ENCODE data around the gene CLASP1.

The CLASP1 gene

DNA sequence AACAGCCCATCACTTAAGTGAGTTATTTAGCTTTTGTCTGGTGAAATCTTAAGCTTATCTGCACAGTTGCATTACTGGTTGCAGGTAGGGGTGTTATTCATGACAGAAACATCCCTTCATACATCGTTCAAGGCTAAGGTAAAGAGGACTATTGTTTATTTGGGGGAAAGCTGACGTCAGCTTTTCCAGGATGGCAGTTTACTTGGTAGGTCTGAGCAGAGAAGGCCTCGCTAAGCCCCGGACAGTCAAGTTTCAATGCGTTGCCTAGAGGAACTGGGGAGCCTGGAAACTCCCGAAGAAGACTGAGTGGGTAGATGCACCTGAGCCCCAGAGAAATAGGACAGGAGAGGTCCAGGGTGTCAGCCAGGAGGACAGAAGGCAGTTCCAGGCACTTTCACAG lies 116.4 kb downstream of the CLASP1 start:
- Mint-ChIP-seq H3K36me3 (peaks cover 44% of the 10 kb centered on the region), H3K4me1 (peaks cover 52% of the 10 kb centered on the region), H3K4me3 (no peak overlapping the region), H3K27ac (peak overlapping the region; percentile 67), H3K9me3 (no peaks in the 10 kb centered on the region)
- no peak for ATAC-seq
- DNase-seq (ENCODE audit: low spot score in 2 of 2) = no peak

DNA sequence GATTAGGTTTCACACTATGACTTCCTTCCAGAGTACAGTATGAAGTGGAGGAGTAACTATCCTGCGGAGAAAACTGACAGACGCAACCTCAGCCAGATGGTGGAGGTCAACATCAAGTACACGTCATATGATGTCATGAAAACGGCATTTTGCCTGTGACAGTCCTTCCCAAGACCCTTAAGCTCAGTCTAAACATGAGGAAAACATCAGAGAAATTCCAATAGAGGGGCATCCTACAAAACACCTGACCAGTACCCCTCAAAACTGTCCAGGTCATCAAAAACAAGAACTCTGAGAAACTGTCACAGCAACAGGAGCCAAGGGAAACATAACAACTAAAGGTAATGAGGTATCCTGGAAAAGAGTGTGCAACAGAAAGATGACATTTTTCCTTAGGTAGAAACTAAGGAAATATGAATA lies 116.9 kb downstream of the CLASP1 start:
- DNase-seq (ENCODE audit: low spot score in 2 of 2) (no peak), ATAC-seq (no peak)
- H3K4me3 Mint-ChIP-seq = peak overlapping the region; percentile 88
- H3K4me1 Mint-ChIP-seq = peaks cover 52% of the 10 kb centered on the region
- H3K36me3 Mint-ChIP-seq = peaks cover 50% of the 10 kb centered on the region
- no peak overlapping the region for H3K27ac Mint-ChIP-seq
- H3K9me3 Mint-ChIP-seq = no peaks in the 10 kb centered on the region

DNA sequence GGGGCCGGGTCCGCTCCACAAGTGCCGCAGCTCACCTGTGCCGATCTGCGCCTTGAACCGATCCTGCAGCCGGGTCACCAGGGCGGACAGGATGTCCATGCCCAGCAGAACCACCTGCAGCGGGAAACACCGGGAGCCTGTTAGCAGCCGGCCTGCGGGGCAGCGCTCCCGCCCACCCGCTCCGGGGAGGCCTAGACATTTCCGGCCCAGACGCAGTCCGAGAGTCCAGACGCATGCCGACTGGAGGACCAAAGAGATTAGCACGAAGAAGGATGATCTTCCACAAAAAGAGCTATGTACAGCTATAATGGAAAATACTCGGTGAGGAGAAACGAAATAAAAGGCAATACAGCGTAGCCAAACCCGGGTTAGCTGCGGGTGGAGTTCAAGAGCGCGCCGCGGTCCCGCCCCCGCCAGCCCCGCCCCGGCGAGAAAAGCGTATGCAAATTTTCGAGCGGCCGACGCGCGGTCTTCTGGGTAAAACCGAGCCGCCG lies 119.0 kb downstream of the CLASP1 start:
- H3K4me1 Mint-ChIP-seq = peaks cover 54% of the 10 kb centered on the region
- peaks cover 66% of the 10 kb centered on the region for H3K36me3 Mint-ChIP-seq
- peak overlapping the region; percentile 100 for H3K27ac Mint-ChIP-seq
- no peaks in the 10 kb centered on the region for H3K9me3 Mint-ChIP-seq
- ATAC-seq (peak; percentile 75), DNase-seq (ENCODE audit: low spot score in 2 of 2) (peak; percentile 61 to 91)
- peak overlapping the region; percentile 88 for H3K4me3 Mint-ChIP-seq

DNA sequence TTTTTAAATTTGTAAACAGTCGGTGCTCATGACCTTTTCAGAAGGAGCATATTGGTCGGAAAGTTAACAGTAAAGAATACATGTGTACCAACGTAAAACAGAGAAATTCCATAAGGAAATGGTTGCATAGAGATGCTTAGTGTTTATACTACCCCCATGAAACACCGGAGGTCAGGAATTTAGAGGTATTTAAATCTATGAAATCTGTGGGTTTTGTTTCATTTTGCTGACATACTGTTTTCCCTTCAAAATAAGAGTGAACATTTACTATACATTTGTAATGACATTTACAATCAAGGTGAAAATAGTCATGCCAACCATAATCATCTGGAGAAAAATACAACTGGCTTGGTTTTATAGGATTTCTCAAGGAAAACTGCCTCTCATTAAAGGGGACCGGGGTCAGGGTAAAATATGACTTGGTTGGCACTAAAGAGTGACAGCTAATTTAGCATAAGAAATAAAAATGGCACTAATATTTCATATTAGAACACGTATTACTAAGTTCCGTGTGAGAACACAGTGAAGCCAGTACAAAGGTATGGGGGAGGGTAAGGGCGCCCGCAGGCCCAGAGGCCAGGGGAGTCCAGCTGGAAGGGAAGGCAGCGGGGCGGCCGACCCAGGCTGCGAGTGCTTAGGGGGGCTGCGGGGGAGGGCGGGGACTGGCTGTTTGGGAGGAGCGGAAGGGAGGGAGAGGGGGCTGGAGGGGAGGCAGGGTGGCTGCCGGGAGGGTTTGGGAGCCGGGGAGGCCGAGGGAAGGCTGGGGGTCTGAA lies 119.6 kb downstream of the CLASP1 start:
- ATAC-seq = peak; percentile 0
- Mint-ChIP-seq H3K4me1 (peaks cover 54% of the 10 kb centered on the region), H3K27ac (peak overlapping the region; percentile 100), H3K36me3 (peaks cover 70% of the 10 kb centered on the region), H3K4me3 (peak overlapping the region; percentile 88), H3K9me3 (no peaks in the 10 kb centered on the region)
- peak in 1 of 2 donors; percentile 6 for DNase-seq (ENCODE audit: low spot score in 2 of 2)

DNA sequence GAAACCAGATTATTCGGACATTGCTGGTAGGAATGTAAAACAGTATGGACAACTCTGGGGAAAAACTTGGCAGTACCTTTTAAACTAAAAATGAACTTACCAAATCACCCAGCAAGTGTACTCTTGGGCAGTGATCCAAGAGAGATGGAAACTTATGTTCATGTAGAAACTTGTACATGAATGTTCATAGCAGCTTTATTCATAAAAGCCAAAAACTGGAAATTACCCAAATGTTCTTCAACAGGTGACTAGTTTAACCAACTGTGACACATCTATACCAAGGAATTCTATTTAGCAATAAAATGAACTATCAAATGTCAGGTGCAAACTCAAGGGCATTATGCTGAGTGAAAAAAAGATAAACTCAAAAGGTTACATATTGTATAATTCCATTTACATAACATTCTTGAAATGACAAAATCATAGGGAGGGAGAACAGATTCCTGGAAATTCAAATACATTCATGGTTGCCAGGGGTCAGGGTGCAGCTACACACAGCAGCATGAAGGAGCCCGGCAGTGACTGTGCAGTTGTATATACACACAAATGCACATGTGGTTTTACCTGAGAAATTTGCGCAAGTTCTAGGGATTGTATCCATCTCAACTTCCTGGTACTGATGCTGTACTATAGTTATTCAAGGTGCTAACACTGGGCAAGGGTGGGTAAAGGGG lies 122.1 kb downstream of the CLASP1 start:
- Mint-ChIP-seq H3K4me1 (peaks cover 49% of the 10 kb centered on the region), H3K36me3 (peaks cover 94% of the 10 kb centered on the region), H3K9me3 (no peaks in the 10 kb centered on the region), H3K27ac (peak overlapping the region; percentile 82), H3K4me3 (peak overlapping the region; percentile 25)
- ATAC-seq (peak; percentile 19), DNase-seq (ENCODE audit: low spot score in 2 of 2) (no peak)

DNA sequence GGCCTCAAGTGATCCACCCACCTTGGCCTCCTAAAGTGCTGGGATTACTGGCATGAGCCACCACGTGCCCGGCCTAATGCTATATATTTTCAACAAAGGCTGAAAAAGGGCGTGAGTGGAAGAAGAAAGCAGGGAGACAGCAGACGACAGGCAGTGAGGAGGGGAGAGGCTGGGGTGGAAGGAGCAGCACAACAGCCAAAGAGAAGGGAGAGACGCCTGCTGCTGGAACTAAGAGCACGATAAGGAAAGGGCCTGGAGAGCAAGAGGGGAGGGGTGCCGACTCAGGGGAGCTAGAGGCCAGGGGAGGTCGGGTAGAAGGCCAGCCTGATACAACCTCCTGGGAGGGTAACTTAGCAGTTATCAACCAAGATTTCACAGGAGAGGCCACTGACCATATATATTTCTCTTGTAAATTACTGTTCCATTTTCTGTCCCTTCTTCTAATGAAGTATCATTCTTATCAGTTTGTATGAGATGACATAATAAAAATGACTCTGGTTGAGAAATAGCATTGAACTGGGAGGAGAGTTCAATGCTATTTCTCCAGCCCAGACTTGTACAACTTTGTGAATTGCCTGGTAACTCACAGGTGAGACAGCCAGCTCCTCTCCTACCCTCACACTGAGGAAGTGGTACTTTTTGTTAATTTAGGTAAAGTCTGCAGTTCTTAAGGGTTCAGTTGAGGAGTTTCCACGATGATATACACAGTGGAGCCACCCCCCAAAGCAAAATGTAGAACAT lies 124.4 kb downstream of the CLASP1 start:
- ATAC-seq (no peak), DNase-seq (ENCODE audit: low spot score in 2 of 2) (peak in 1 of 2 donors; percentile 43)
- Mint-ChIP-seq H3K4me3 (no peak overlapping the region), H3K36me3 (peaks cover 96% of the 10 kb centered on the region), H3K27ac (peak overlapping the region; percentile 20), H3K4me1 (peaks cover 37% of the 10 kb centered on the region), H3K9me3 (no peaks in the 10 kb centered on the region)

DNA sequence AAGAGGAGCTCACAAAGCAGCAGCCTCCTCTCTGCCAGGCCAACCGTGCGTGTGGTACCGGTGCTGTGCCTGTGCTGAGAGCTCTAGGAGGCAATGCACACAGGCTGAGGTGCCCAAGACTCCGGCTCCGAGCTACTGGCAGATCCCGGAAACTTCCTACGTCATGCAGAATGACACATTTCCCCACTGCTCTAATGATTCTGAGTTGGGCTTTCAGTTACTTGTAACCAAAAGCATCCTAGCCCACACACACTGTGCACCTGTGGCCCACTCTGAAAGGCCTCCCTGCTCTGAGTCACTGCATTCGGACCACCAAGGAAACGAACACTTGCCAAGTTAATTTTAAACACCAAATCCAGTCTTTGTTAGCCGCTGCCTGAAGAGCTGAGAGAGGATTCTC lies 127.9 kb downstream of the CLASP1 start:
- ATAC-seq (no peak), DNase-seq (ENCODE audit: low spot score in 2 of 2) (peak in 1 of 2 donors; percentile 38)
- Mint-ChIP-seq H3K36me3 (peaks cover 99% of the 10 kb centered on the region), H3K27ac (no peak overlapping the region), H3K4me1 (peaks cover 7% of the 10 kb centered on the region), H3K4me3 (no peak overlapping the region), H3K9me3 (no peaks in the 10 kb centered on the region)

DNA sequence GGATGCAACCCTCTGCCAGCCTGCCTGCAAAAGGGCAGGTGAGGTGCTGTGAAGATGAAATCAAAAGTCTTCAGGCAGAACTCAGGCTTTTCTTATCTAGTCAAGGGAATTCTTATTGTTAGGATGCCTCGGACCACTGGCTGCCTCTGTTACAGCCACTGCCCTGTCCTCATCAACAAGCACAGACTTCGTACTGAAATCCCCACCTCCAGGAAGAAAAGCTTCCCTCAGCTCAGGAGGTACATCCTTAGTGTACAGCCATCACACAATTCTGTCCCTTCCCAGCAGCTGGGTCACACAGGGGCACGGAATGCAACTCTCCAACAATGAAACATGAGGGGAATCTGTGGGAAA lies 128.6 kb downstream of the CLASP1 start:
- H3K4me3 Mint-ChIP-seq = no peak overlapping the region
- H3K36me3 Mint-ChIP-seq = peaks cover 99% of the 10 kb centered on the region
- ATAC-seq (no peak), DNase-seq (ENCODE audit: low spot score in 2 of 2) (peak in 1 of 2 donors; percentile 15)
- no peak overlapping the region for H3K27ac Mint-ChIP-seq
- H3K9me3 Mint-ChIP-seq = no peaks in the 10 kb centered on the region
- peaks cover under 1% of the 10 kb centered on the region for H3K4me1 Mint-ChIP-seq

DNA sequence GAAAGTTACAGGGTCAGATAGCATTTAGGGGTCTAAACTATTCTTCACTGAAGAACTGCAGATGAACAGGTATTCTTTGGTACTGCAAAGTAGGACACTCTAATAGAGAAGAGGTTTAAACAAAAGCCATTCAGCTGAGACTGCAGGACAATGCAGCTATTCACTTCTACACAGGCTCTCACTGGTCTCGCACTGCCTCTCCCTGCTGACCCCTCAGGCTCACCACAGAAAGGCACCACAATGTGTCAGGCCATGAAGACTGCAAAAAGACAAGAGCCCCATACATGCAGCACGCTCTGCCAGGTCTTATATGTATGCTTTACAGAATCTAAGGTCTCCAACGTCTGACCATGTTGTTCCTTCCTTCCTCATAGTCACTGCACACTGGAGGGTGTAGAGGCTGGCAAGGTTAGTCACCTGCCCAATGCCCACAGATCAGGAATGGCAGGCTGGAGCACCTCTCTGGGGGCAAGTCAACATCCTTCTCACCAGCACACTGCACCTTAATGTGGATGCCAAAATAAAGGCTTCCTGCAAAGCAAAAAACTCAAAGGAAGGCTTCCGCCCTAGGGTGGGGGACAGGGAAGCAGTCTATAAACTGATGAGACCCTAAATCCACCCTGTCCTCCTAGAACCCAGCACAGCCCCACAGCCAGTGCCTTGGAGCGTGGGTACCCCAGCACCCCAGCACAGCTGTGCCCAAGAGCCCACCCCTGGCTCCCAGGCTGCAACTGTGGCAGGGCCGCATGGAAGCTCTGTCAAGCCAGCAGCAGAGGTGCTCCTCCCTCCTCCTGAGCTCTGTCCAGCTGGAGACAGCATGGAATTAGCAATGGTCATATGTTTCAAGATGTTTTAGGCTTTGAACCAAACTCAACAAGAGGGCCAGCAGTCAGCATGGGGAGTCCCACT lies 129.3 kb downstream of the CLASP1 start:
- Mint-ChIP-seq H3K27ac (no peak overlapping the region), H3K9me3 (no peaks in the 10 kb centered on the region), H3K4me3 (no peak overlapping the region), H3K36me3 (peaks cover 99% of the 10 kb centered on the region), H3K4me1 (no peaks in the 10 kb centered on the region)
- DNase-seq (ENCODE audit: low spot score in 2 of 2) (peak in 1 of 2 donors; percentile 42), ATAC-seq (peak; percentile 24)

DNA sequence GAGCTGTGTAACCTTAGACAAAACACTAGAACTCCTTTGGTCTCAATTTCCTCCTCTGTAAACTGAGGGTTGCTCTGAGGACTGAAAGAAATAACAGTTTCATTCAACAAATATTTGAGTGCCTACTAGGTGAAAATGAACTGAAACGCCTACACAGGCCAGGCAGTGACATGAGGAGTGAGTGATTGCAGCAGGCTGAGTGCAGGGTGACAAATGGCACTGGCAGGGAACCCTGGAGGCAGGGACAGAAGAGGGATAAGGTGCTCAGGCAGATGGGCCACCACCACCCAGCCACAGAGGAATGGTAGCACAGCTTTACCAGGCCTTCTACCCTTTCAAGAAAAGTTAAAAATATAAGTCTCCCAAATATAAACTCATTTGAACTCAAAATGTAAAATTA lies 130.1 kb downstream of the CLASP1 start:
- Mint-ChIP-seq H3K27ac (peak overlapping the region; percentile 77), H3K36me3 (peaks cover 99% of the 10 kb centered on the region), H3K4me1 (peaks cover 7% of the 10 kb centered on the region), H3K9me3 (no peaks in the 10 kb centered on the region), H3K4me3 (no peak overlapping the region)
- no peak for ATAC-seq
- DNase-seq (ENCODE audit: low spot score in 2 of 2) = peak in 1 of 2 donors; percentile 34

DNA sequence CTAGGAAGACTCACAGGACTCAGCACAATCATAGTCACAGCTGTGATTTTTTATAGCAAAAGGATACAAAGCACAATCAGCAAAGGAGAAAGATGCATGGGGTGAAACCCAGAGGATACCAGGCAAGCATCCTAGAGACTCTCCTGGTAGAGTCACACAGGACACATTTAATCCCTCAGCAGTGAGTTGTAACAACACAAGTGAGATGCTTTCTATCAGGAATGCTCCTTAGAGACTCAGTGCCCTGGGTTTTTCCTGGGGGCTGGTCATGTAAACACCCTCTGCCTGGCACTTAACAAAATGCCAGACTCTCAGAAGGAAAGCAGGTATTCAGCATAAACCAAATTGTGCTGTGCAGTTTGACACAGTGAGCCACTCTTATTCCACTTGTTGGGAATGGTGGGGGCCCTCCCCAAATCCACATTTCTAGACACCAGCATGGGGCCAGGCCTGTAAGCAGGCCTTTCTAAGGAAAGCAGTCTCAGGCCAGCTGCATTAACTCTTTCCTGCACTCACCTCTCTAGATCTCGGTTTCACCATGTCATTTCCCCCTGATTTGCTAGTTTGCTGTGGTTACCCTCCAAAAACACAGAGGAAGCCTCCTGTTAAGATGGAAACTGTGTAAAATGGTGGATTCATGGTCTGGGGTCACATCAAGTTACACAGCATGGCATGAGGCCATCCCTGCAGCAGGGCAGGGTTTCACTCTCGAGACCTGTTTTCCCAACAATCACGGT lies 135.5 kb downstream of the CLASP1 start:
- no peak overlapping the region for H3K4me3 Mint-ChIP-seq
- ATAC-seq (no peak), DNase-seq (ENCODE audit: low spot score in 2 of 2) (peak in 1 of 2 donors; percentile 46)
- no peaks in the 10 kb centered on the region for H3K9me3 Mint-ChIP-seq
- peak overlapping the region; percentile 76 for H3K27ac Mint-ChIP-seq
- H3K36me3 Mint-ChIP-seq = peaks cover 97% of the 10 kb centered on the region
- peaks cover 16% of the 10 kb centered on the region for H3K4me1 Mint-ChIP-seq

DNA sequence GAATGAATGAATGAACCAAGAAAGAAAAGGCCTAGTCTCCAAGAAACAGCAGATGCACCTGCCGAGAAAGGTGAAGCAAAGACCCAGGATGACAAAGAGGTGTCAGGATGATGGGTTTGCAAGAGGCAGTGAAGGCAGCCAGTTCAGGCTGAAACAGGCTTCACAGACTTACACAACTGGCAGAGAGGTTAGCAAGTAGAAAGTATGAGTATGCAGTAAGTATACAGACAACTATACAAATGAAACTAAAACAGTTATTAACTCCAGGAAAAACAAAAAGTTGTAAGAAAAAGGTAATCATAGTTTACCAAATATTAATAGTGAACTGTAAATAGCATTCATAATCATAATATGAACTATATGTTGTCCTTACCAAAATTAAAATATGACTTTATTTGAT lies 138.4 kb downstream of the CLASP1 start:
- Mint-ChIP-seq H3K36me3 (peaks cover 87% of the 10 kb centered on the region), H3K27ac (no peak overlapping the region)

DNA sequence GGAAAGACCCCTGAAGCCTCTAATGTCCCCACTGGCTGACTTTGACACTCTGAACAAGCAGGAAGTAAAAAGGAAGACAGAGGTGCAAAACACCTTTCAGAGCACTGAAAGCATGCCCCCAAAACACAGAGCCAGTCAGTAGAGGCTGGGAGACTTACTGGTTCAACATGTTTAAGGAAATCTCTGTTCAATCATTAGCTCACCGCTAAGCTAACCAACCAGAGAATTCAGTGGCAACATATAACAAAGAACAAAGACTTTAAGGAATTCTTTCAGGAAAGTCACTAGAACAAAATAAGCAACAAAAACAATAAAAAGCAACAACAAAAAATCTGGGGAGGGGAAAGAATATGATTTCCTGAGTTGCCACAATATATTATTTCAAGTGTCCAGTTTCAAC lies 142.6 kb downstream of the CLASP1 start:
- Mint-ChIP-seq H3K27ac (no peak overlapping the region), H3K4me1 (peaks cover 41% of the 10 kb centered on the region)
- DNase-seq (ENCODE audit: low spot score in 2 of 2) = peak in 1 of 2 donors; percentile 28

More for the DNA sequence above, 138.4 kb downstream of the CLASP1 start:
- ATAC-seq = no peak
- Mint-ChIP-seq H3K4me3 (no peak overlapping the region), H3K4me1 (peaks cover 29% of the 10 kb centered on the region), H3K9me3 (no peaks in the 10 kb centered on the region)
- no peak for DNase-seq (ENCODE audit: low spot score in 2 of 2)

DNA sequence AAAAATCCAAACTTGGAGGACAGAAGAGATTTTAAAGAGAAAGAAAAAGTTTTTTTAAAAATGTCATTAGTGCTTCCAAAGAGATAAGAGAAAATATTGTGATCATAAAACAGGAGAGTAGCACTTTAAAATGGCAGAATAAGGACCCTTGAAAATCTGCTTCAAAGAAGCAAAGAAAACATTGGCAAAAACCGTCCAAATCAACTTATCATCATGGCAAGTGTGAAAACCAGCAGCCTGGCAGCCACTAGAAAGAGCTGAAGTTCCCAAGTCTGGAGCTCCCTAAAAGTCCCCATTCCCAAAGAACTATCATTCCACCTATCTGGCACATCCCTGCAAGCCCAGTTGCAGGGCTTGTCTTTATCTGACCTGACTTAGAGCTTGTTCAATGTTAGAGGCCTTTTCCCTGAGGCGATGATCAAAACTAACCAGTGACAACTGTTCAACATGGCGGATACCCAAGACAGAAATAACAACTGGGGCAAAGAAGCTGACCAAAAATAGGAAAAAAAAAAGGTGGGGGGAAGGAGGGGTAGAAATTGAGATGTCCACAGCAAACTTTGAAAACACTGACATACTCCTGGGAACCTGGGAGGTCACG lies 143.2 kb downstream of the CLASP1 start:
- no peak overlapping the region for H3K4me3 Mint-ChIP-seq
- H3K9me3 Mint-ChIP-seq = no peaks in the 10 kb centered on the region
- peak in 1 of 2 donors; percentile 28 for DNase-seq (ENCODE audit: low spot score in 2 of 2)
- H3K36me3 Mint-ChIP-seq = peaks cover 69% of the 10 kb centered on the region
- no peak overlapping the region for H3K27ac Mint-ChIP-seq
- no peak for ATAC-seq
- H3K4me1 Mint-ChIP-seq = peaks cover 43% of the 10 kb centered on the region

More for the DNA sequence above, 142.6 kb downstream of the CLASP1 start:
- no peaks in the 10 kb centered on the region for H3K9me3 Mint-ChIP-seq
- peaks cover 69% of the 10 kb centered on the region for H3K36me3 Mint-ChIP-seq
- no peak overlapping the region for H3K4me3 Mint-ChIP-seq
- no peak for ATAC-seq

All from stimulated activated effector memory CD8-positive, alpha-beta T cell treated with anti-CD3 and anti-CD28 coated beads, Interleukin-12 subunit alpha, Interleukin-12 subunit beta, amount 100 ng/mL, for 72 hours (primary cell).